ENCODE data around the gene SLC9C1.

The SLC9C1 gene

DNA sequence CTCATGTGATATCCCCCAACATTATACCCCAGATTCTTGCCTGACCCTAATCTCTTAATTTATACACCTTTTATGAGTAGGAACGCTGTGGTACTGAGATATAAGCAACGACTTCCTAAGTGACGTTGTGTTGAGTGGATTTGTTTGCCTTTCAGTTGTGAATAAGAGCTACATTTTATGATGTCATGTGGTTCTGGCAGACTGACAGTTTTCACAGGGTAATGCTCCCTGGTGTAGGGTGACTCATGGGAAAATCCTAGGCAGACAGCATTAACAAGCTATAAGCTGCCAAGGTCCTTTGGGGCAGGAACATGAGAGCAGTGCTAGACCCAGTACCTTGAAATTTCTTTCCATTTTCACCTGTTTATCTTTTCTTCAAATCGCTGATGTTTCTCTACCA lies 196.6 kb downstream of the SLC9C1 start:
- DNase-seq: no peak

DNA sequence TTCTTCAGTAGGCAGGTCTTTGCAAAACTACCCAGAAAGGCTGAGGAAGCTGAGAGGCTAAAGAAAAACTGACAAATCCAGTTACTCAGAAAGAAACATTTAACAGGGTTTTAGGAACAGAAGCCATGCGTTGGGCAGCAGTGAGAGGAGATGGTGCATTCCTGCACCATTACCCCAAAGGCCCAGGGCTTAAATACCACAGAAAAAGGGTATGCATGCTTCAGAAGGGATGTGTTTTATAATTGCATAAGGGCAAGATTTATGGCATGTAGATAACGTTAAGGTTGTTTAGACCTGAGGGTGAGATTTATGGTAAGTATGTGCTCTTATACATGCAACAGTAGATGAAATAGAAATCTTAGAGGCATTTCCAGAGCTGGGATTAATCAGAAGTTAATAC lies 197.8 kb downstream of the SLC9C1 start:
- DNase-seq: no peak

DNA sequence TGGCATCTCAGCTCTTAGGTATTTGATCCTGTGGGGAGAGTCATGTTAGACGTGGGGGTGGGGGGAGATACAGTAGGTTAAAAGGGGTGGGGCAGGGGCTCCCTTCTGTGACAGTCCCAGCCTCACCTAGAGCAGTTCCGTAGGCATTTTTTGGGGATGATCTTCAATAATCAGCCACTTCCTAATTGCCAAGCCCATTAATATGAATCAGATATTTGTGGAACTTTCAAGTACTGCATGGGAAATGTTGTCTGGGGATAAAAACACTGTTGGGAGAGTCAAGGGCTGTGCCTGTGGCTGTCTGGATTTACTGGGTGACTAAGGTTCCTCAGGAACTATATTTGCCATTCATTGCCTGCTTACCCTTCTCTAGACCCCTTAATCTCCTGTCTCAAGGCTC lies 198.3 kb downstream of the SLC9C1 start:
- DNase-seq: no peak

DNA sequence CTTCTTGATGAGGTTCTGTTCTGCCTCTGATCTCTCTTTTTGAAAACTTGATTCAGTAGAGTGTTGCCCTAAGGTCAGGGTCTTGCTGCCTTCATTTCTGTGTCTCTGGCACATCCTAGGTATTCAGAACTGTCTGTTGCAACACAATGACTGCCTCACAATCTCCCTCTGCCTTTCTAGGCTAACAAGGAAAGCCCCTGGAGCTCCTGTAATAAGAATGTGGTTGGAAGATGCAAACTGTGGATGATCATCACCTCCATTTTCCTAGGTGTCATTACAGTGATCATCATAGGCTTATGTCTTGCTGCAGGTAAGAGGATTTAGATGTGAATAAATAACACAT lies 200.9 kb downstream of the SLC9C1 start:
- DNase-seq: no peak

DNA sequence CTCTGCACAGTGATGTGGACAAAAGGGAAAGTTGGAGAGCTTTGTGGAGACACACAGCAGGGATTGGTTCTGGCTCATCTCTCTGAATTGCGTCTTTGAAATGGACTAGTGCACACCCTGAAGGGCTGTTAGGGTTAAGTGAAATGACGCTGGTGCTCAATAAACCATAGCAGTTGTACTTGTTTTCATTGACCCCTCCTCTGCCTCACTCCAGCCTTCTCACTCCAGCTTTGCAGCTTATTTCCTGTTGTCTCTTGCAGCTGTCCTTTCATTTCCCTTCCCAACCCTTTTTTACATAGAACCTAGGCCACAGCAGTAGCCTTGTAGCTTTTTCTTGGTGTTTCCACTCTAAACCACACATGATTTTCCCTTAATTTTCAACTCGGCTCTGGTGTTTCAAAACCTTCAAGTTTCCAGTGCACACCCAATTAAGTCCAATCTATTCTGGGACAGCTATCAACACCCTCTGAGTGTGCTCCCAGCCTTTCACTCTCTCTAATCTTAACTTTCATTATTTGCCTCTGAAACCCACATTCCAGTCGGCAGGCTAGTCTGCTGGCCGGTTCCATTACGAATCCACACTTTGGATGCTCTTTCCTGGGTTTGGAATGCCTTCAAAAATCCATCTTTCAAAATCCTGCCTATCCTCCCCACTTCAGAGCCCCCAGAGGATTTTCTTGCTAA lies 201.4 kb downstream of the SLC9C1 start:
- no peak for DNase-seq

DNA sequence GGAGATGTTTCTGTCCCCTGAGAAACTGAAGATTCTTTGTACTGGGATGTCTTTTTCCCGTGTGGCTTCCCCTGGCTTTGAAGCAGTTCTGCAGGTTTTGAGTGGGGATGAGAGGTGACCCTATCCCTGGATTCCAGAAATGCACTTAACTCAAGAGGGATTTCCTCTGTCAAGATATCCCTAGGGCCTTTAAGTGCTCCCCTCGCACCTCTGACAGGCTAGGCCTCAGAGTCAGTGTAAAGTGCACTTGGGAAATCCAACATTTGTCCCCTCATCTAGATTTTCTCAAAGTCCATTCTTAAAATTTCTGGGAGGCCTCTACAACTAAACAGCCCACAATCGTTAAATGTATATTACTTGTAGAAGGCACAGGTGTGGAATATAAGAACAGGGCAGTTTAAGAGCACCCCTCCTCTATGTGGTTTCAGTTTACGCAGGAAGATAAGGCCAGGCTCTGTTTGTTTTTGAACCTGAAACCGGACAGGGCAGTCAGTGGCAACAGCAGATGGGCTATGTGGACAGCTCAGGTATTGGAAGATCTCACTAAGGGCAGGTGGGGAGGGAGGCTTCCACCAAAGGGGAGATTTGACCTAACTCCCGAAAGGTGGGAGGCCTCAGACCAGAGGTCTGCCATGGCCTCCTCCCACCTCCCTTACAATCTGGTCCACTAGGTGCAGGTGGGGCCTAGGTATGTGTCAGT lies 203.0 kb downstream of the SLC9C1 start:
- DNase-seq: no peak
